Embryonic facial prominence (tissue), 1 donor: Measurements from ENCODE around the gene ME3.

Experiments used
- DNase-seq: peaks from one replicate; pipeline ENCODE4 v3.0.0-alpha.2; 2016; ENCODE audit errors: extremely low spot score

ME3 gene

GRCh38 chr11:86515297-86516094 lies 156.9 kb downstream of the ME3 start:
- DNase-seq, result no peak

- DNase-seq, result no peak
Observed at GRCh38 chr11:86514453-86514852, 158.0 kb downstream of the ME3 start.

GRCh38 chr11:86513746-86514373 lies 158.6 kb downstream of the ME3 start:
- DNase-seq, result no peak

- no peak for DNase-seq
Observed at GRCh38 chr11:86513138-86513537, 159.3 kb downstream of the ME3 start.

GRCh38 chr11:86511086-86511551 lies 161.3 kb downstream of the ME3 start:
- no peak for DNase-seq

GRCh38 chr11:86510674-86511073 lies 161.7 kb downstream of the ME3 start:
- DNase-seq, result no peak

- no peak for DNase-seq
Observed at GRCh38 chr11:86510097-86510496, 162.3 kb downstream of the ME3 start.

- DNase-seq, result no peak
Observed at GRCh38 chr11:86509588-86509974, 162.8 kb downstream of the ME3 start.

GRCh38 chr11:86508604-86509587 lies 163.5 kb downstream of the ME3 start:
- DNase-seq, result no peak

GRCh38 chr11:86507249-86507845 lies 165.1 kb downstream of the ME3 start:
- DNase-seq, result no peak

- no peak for DNase-seq
Observed at GRCh38 chr11:86506235-86506634, 166.2 kb downstream of the ME3 start.

GRCh38 chr11:86503131-86503530 lies 169.3 kb downstream of the ME3 start:
- no peak for DNase-seq

- no peak for DNase-seq
Observed at GRCh38 chr11:86502137-86502642, 170.2 kb downstream of the ME3 start.

GRCh38 chr11:86500500-86501140 lies 171.8 kb downstream of the ME3 start:
- no peak for DNase-seq

GRCh38 chr11:86499723-86500129 lies 172.7 kb downstream of the ME3 start:
- no peak for DNase-seq

GRCh38 chr11:86497836-86498235 lies 174.6 kb downstream of the ME3 start:
- no peak for DNase-seq

- no peak for DNase-seq
Observed at GRCh38 chr11:86497310-86497709, 175.1 kb downstream of the ME3 start.

- no peak for DNase-seq
Observed at GRCh38 chr11:86495351-86495750, 177.1 kb downstream of the ME3 start.

- no peak for DNase-seq
Observed at GRCh38 chr11:86492370-86493010, 179.9 kb downstream of the ME3 start.

- no peak for DNase-seq
Observed at GRCh38 chr11:86491027-86491426, 181.4 kb downstream of the ME3 start.
